Smooth muscle cell (in vitro differentiated cells): Measurements from ENCODE around the gene C1orf21. TPM values are rescaled to one million over a fixed set of nuclear protein-coding genes. Genes with fewer than 3 reads are reported as not detected.

ENCODE experiments used
- DNase-seq: peaks from one replicate; lab custom pipeline; 2025; ENCODE audit not compliant: unreplicated experiment; lab: John Stamatoyannopoulos, UW
- H2AFZ ChIP-seq: fragments of 200-600 bp; sonication (generic); 2 replicates; pipeline ENCODE4 v1.6.0; 2016; ENCODE audit warnings: antibody characterized with exemption, low read depth, mild to moderate bottlenecking
- H3F3A ChIP-seq: fragments of 200-600 bp; sonication (generic); 2 replicates; pipeline ENCODE4 v1.6.0; 2017; ENCODE audit warnings: antibody characterized with exemption, low read depth
- H3K27ac ChIP-seq: fragments of 200-600 bp; sonication (generic); 2 replicates; pipeline ENCODE4 v1.5.1; 2016; ENCODE audit warnings: low read depth, mild to moderate bottlenecking
- H3K27me3 ChIP-seq: fragments of 200-600 bp; sonication (generic); 2 replicates; pipeline ENCODE4 v1.6.1; 2016; ENCODE audit warnings: low read depth, mild to moderate bottlenecking
- H3K36me3 ChIP-seq: fragments of 200-600 bp; sonication (generic); 2 replicates; pipeline ENCODE4 v1.5.1; 2016; ENCODE audit warnings: low read depth
- H3K4me1 ChIP-seq: fragments of 200-600 bp; sonication (generic); 2 replicates; pipeline ENCODE4 v1.5.1; 2016; ENCODE audit warnings: low read depth
- H3K4me2 ChIP-seq: fragments of 200-600 bp; sonication (generic); 2 replicates; pipeline ENCODE4 v1.6.0; 2016; ENCODE audit warnings: mild to moderate bottlenecking
- H3K4me3 ChIP-seq: fragments of 200-600 bp; sonication (generic); 2 replicates; pipeline ENCODE4 v1.5.1; 2016; ENCODE audit warnings: mild to moderate bottlenecking
- H3K79me2 ChIP-seq: fragments of 200-600 bp; sonication (generic); 2 replicates; pipeline ENCODE4 v1.6.0; 2016; ENCODE audit warnings: low read depth, mild to moderate bottlenecking
- H3K9ac ChIP-seq: fragments of 200-600 bp; sonication (generic); 2 replicates; pipeline ENCODE4 v1.6.0; 2016; ENCODE audit warnings: low read depth
- H3K9me3 ChIP-seq: fragments of 200-600 bp; sonication (generic); replicated peaks from 2 replicates; pipeline ENCODE4 v1.5.1; 2016; ENCODE audit warnings: low read depth
- H4K20me1 ChIP-seq: fragments of 200-600 bp; sonication (generic); 2 replicates; pipeline ENCODE4 v1.6.0; 2016; ENCODE audit warnings: low read depth
- WGBS: methylation state at CpG from one replicate; pipeline ENCODE4 v1.1.7; 2016; ENCODE audit warnings: low lambda C conversion rate; 5-methylcytosine and 5-hydroxymethylcytosine counted together
- polyA plus RNA-seq: library from polyadenylated mRNA; unstranded; fragments of >200 nt; fragmentation: Nextera tagmentation; extraction: Ambion mirVana; gene quantifications from 2 replicates; pipeline ENCODE4 v1.2.1, GENCODE V29; 2016
- total RNA-seq: library from RNA; depleted of rRNA; stranded (reverse); fragments of >200 nt; gene quantifications from 2 replicates; pipeline ENCODE4 v1.2.3, GENCODE V29; 2014
- TF ChIP-seq, protein P1 (sequence below): fragments of 200-600 bp; sonication (generic); IDR thresholded peaks from 2 replicates; pipeline ENCODE4 v1.5.1; 2017; ENCODE audit warnings: borderline replicate concordance, mild to moderate bottlenecking, antibody characterized with exemption; ENCODE audit not compliant: insufficient read depth, poor library complexity, severe bottlenecking

C1orf21 gene
- total and polyA plus RNA-seq, 2 experiments from 2014 or later: 24.2 to 39.4 TPM

DNA sequence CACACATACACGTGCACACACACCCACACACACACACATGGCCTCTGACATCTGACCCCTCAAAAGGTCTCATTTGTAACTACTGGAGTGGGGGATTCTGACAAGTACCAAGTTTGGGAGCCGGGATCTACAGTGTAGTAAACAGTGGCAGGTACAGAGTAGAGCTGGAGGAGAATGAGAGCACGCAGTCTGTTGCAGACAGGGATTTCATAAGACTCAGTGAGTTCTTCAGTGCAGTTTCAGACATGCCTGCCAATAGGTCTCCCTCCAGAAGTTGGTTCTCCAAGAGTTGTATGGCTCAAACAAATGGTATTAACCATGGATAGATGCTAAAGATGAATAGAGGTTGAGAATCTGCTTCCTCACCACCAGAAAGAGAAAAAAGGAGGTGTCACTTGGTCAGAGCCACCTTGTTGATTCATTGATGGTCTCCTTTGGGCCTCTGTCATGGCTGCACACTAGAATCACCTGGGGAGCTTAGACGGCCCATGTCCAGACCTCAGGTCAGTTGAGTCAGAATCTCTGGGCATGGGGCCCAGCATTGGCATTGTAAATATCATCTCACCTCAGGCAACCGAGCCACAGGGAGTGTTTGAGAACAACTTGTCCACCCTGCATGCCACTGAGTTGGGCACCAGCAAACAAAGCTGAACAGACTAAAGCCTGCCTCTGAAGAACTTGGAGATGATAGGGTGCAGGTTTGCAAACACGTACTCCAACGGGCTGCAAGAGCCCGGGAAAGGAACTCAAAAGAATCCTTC, 245.8 kb downstream of the C1orf21 start:
- H3K27me3 ChIP-seq: no peaks in the 10 kb centered on the region
- TF ChIP-seq, protein P1, sequence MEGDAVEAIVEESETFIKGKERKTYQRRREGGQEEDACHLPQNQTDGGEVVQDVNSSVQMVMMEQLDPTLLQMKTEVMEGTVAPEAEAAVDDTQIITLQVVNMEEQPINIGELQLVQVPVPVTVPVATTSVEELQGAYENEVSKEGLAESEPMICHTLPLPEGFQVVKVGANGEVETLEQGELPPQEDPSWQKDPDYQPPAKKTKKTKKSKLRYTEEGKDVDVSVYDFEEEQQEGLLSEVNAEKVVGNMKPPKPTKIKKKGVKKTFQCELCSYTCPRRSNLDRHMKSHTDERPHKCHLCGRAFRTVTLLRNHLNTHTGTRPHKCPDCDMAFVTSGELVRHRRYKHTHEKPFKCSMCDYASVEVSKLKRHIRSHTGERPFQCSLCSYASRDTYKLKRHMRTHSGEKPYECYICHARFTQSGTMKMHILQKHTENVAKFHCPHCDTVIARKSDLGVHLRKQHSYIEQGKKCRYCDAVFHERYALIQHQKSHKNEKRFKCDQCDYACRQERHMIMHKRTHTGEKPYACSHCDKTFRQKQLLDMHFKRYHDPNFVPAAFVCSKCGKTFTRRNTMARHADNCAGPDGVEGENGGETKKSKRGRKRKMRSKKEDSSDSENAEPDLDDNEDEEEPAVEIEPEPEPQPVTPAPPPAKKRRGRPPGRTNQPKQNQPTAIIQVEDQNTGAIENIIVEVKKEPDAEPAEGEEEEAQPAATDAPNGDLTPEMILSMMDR: no peak
- no peak overlapping the region for H3K9ac ChIP-seq
- no peaks in the 10 kb centered on the region for H4K20me1 ChIP-seq
- H3K4me2 ChIP-seq: no peak overlapping the region
- peaks cover 13% of the 10 kb centered on the region for H3K4me1 ChIP-seq
- H3K79me2 ChIP-seq: no peaks in the 10 kb centered on the region
- H3K27ac ChIP-seq: no peak overlapping the region
- H2AFZ ChIP-seq: no peak overlapping the region
- H3K4me3 ChIP-seq: no peak overlapping the region
- H3F3A ChIP-seq: no peaks in the 10 kb centered on the region
- no peaks in the 10 kb centered on the region for H3K36me3 ChIP-seq
- DNase-seq: no peak
- no peaks in the 10 kb centered on the region for H3K9me3 ChIP-seq
- 91% methylated on average over 8 of the region's 8 CpGs for WGBS

DNA sequence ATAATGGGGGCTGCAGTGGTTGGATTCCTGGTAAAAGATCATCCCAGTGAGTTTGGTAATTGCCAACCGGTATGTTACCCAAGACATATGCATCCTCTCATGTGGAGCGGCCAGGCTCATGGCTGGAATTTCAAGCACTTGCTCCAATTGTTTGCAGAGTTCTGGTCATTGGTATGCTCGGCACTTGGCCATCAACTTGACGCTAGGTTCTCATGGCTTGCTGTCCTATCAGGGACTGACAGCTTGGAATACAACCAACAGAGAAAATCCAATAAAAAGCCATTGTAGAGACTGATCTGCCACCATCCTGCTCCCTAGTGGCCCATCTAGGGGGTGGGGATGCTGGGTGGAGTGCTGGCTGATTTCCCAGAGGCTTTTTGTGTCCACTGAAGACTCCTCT, 247.0 kb downstream of the C1orf21 start:
- Histone ChIP-seq H3F3A (no peaks in the 10 kb centered on the region), H3K9me3 (no peaks in the 10 kb centered on the region), H3K79me2 (no peaks in the 10 kb centered on the region), H3K9ac (no peak overlapping the region), H3K4me3 (no peak overlapping the region), H3K4me2 (no peak overlapping the region), H3K36me3 (no peaks in the 10 kb centered on the region), H3K27ac (no peak overlapping the region), H3K4me1 (peaks cover 13% of the 10 kb centered on the region), H4K20me1 (no peaks in the 10 kb centered on the region), H2AFZ (no peak overlapping the region), H3K27me3 (no peaks in the 10 kb centered on the region)
- 82% methylated on average over 4 of the region's 4 CpGs for WGBS
- no peak for DNase-seq
- TF ChIP-seq, protein P1: no peak

DNA sequence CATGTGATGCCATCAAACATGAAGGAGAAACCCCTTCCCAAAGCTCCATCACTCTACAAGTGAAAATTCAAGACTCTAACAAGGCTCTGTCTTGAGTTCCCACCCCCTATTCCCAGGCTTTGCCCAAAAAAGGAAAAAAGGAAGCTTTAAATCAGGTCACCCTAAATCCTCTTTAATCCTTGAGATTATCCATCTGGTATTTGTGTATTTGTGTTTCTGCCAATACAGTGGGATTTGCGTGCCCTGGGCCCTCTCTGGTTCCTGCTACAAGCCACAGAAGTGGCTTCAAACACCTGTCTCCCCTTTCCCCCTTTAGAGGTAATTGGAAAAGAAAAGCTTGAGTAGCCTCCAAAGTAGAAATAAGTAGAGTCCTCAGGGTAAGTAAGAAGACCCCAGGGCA, 247.5 kb downstream of the C1orf21 start:
- no peak overlapping the region for H3K27ac ChIP-seq
- no peak overlapping the region for H3K4me2 ChIP-seq
- no peak for DNase-seq
- no peak overlapping the region for H3K4me3 ChIP-seq
- H3K79me2 ChIP-seq: no peaks in the 10 kb centered on the region
- no peak overlapping the region for H3K9ac ChIP-seq
- WGBS: 32% methylated on average over 1 of the region's 1 CpG
- H3K4me1 ChIP-seq: peaks cover 13% of the 10 kb centered on the region
- TF ChIP-seq, protein P1: no peak
- no peak overlapping the region for H2AFZ ChIP-seq
- H4K20me1 ChIP-seq: no peaks in the 10 kb centered on the region
- no peaks in the 10 kb centered on the region for H3K9me3 ChIP-seq
- H3K36me3 ChIP-seq: no peaks in the 10 kb centered on the region
- no peaks in the 10 kb centered on the region for H3K27me3 ChIP-seq
- H3F3A ChIP-seq: no peaks in the 10 kb centered on the region

DNA sequence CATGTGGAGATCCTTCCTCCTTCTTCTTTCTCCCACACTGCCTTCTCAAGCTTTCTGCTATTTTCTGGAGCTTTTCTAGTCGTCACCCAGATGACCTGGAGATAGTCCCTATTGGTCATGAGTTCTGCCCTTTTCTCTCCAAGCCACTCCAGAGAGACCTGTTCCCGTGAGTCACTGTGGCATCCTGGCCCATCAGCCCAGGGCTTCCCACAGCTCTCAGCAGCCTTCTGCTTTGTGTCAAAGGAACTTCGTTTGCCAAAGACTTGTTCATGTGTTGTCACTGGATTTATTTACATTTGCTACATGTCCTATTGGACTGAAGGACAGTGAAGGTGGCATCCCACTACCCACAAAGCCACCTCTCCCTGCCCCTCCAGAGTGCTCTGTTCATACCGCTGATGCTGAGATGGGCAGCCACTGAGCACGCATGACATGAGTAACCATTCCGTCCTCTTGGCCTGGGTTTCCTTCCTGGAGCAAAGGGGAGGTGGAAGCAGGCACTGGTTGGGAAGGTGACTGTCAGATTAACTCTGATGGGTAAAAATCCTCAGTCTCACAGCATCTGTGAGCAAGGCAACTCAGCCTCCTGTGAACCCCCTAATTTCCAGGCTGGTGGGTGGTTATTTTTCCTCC, 248.6 kb downstream of the C1orf21 start:
- no peak overlapping the region for H3K4me3 ChIP-seq
- H2AFZ ChIP-seq: no peak overlapping the region

More for the DNA sequence above, 248.6 kb downstream of the C1orf21 start:
- Histone ChIP-seq H3K79me2 (no peaks in the 10 kb centered on the region), H3K27me3 (no peaks in the 10 kb centered on the region), H3K4me1 (peaks cover 13% of the 10 kb centered on the region), H3F3A (no peaks in the 10 kb centered on the region), H3K9ac (no peak overlapping the region), H3K9me3 (no peaks in the 10 kb centered on the region), H3K36me3 (no peaks in the 10 kb centered on the region), H3K27ac (peak overlapping the region; percentile 47), H4K20me1 (no peaks in the 10 kb centered on the region), H3K4me2 (no peak overlapping the region)
- DNase-seq: no peak
- TF ChIP-seq, protein P1: no peak
- 59% methylated on average over 6 of the region's 6 CpGs for WGBS
